22Rv1 (cell line): ENCODE data around the gene RNF114.

Experiments used
- CTCF ChIP-seq: fragments of 450-650 bp; IDR thresholded peaks from 2 replicates; pipeline ENCODE4 v1.5.1; 2017; ENCODE audit warnings: mild to moderate bottlenecking
- ZFX ChIP-seq: fragments of 450-650 bp; IDR thresholded peaks from 2 replicates; pipeline ENCODE4 v1.6.1; 2017; ENCODE audit warnings: antibody characterized with exemption, borderline replicate concordance

- TF ChIP-seq CTCF (no peak), ZFX (no peak)
These were observed 21.7 kb upstream of the RNF114 start for GRCh38 chr20:49914310-49915117.
